ENCODE measurements around the gene TOP2A.
"Not testable (repeated sequence)": the region's sequence is repeated elsewhere in the genome, so short reads cannot be mapped to it uniquely, and the experiment has no call there.

Gene TOP2A

DNA sequence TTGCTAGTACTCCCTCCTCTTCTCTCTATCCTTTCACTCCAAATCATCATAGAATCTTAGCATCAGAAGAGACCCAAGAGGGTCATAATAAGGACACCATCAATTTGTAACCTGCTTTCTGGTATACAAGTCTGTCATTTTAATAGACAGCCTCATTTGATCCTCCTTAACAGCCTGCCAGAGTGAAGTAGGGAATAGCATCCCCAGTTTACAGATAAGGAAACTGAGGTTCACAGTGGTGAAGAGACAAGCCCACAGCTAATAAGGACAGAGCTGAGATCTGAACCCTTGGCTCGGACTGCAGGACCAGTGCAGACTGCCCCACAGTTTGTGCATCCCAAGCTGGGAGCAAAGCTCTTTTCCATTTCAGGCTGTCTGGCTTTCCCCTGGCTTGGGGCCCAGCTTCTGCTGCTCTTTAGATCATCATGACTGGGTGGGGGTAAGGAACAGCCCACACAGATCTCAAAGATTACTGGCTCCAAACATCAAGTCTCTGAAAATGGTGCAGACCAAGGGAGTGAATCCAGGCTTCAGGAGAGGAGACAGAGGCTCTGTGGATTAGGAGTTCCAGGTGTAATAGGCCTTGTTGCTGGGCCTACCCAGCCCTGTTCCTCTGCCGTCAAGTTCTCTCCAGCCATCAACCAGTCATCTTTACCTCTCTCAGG is 15.3 kb upstream of the TOP2A start:
- DNase-seq (ENCODE audit: low read depth, low spot score) = no peak

DNA sequence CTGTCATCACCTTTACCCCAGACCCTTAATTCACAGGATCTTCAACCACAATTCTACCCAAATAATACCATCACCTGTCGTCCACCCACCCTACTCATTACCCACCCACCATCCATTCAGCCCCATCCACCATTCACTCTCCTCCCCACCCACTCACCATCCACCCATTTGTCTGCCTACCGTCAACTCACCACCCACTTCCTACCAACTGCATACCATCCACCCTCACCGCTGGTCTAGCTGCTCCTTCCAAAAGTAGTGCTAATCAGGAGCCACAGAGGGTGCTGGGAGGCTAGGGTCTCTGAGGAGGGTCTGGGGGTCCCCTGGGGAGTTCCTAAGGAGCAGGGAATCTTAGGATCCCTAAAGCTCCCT is 13.5 kb upstream of the TOP2A start:
- no peak for DNase-seq (ENCODE audit: low read depth, low spot score)

DNA sequence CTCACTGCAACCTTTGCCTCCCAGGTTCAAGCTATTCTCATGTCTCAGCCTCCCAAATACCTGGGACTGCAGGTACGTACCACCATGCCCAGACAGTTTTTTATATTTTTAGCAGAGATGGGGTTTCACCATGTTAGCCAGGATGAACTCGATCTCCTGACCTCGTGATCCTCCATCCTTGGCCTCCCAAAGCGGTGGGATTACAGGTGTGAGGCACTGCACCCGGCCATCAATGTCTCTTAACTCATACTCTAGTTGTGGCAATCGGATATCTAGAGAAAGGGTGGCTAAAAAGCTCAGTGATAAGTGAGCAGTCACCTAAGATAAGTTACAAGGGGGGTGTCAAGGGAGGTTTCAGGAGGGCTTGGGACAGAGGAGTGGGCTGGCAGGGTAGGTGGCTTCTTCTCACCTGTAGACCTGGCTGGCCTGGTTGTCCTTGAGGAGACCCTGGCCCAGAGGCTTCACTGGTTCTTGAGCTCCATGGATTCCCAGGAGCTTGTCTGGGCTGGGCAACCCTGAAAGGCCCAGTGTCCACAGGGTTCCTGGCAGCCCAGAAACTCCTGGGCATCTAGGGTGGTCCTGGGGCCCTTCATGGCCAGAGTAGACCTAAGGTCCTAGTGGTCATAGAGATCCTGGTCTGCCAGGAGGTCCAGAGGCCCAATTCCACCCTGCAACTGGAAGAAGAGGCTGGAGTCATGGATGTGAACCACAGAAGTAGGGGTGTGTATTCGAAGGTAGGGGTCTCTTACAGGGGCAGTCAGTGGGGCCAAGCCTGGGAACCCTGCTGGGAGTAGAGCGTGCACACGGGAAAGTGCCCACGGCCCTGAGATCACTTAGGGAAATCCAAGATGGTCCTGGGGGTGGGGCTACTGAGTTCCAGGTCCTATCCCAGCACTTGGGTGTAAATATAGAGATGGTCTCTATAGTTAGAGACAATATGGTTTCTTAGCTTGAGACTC is 12.9 kb upstream of the TOP2A start:
- no peak for DNase-seq (ENCODE audit: low read depth, low spot score)

DNA sequence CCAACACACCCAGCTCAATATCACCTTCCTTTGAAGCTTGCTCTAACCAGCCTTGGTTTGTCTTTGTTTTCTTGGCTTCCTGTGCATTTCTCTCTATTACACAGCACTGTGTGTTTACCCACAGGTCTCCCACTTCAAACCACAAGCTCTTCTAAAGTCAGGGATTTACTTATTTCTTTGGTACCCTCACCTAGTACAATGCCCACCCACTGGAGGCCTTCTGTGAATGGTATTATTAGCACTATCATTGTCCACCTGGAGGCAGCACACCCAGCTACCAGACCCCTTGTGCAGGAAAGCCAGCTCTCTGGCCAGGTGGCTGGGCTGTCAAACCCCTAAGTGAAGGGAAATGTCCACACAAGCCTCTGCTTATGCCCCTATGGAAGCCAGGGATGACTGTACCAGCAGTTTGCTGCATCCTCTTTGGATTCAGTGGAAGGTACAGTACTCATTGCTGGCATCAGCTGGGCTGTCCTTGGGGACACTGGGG is 9.4 kb upstream of the TOP2A start:
- no peak for DNase-seq (ENCODE audit: low read depth, low spot score)

DNA sequence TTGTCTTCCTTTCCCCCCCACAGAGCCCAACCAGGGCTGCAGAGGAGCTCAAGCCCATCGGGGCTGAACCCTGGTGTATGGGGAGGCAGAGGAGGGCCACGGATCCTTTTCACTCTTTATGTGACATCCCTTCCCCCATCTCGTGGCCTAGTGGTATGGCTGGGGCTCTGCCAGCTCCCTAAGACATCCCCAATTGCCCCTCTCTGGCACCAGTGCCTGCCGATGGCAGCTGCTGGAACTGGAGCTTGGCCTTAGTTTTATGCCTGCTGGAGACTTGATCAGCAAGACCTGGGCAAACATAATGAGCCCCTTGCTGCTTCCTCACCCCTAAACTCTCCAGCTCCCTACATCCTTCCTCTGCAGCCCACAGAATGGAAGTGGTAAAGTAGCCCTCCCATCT is 8.0 kb upstream of the TOP2A start:
- no peak for DNase-seq (ENCODE audit: low read depth, low spot score)

DNA sequence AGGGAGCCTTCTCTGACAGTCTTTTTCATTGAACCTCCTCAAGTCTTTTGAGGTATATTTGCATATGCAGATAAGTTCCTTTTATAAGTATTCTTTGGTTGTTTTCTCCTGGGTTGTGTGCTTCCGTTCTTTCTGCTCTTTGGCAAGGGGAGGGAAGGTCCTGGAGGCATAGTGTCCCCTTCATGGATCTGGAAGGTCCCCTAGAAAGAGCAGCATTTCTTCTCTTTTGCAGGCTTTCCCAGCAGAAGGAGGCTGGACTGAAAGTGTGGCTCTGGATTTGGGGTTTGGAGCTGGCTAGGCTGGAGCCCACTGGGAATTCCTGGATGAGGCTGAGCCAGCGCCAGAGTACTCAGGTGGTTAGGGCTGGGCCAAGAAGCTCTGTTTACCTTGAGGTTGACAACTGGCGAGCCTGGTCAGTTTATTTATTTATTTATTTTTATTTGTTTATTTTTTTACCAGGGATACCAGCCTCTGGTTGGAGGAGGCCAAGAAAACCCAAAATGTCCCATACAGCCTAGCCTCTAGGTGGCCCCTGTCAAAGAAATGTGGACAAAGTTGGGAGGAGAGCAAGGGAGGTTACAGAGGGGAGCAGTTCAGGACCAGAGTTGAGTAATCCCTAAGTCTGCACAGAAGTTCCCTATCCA is 5.4 kb upstream of the TOP2A start:
- DNase-seq (ENCODE audit: low read depth, low spot score) = no peak

DNA sequence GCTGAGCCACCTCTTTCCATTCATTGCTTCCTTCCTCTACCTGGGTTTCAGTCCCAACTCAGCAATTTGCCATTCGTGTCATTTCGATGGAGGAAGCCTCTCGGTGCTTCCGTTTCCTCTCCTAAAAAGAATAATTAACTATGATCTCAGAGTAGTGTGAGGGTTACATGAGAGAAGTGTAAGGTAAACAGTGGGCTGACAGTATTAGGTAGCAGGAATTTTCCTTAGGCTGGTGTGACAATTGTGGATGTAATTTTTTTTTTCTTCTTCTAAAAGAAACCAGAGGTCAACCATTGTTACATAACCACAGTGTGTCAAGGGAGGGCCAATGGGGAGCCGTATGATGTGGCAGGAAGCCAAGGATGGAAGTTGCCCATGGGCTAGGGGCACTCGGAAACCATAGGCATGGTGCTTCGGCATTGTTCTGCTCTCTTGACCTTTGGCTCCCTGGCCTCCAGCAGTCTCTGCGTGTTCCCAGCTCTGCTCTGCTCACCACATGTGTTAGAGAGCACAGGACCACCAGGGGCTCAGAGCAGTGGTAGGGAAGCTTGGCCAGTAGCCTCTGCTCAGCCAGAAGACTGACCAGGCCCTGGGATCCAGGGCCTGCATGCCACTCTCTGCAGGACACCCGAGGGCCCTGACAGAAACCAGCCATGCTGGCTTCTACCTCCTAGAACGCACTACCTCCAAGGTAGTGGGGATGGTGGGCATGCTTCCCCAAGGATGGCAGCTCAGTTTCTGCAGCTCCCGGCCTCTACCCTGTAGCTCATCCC is 2.0 kb upstream of the TOP2A start:
- DNase-seq (ENCODE audit: low read depth, low spot score) = no peak

DNA sequence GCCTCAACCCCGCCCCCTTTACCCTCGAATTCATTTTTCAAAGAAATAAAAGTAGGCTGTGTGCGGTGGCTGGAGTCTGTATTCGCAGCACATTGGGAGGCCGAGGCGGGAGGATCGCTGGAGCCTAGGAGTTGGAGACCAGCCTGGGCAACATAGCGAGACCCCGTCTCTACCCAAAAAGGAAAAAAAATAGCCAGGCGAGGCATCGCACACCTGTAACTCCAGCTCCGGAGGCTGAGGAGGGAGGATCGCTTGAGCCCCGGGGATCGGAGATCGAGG is 671 bp upstream of the TOP2A start:
- DNase-seq (ENCODE audit: low read depth, low spot score) = no peak

DNA sequence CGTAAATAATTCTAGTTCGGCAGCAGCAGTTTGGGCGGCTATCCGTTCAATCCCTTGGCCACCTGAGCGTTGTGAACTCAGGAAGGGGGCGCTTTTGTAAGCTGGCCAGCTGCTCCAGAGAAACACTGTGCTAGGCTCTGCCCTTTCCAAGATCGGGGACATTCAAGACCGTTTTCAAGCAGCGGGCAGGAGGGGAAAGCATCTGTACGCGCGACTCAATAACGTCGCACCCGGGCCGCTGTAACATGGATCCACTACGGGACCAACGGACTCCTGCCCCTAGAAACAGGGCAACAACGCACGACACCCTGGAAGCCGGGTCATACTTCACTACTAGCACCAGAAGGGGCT is 463 bp downstream of the TOP2A start:
- no peak for DNase-seq (ENCODE audit: low read depth, low spot score)

DNA sequence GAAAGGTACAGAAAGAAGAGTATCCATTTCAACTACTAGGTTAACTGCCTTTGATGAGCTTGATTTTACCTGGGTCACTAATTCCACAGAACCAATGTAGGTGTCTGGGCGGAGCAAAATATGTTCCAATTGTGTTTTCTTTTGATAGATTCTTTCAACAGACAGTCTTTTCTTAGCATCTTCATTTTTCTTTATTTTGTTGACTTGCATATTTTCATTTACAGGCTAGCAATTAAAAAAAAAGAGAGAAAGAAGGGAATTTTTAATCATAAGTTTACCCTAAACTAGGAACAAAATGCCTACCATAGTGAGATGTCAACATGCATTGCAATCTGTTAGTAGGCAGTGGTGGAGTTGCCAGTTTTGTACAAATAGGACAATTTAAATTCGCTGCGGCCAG is 1.0 kb downstream of the TOP2A start:
- no peak for DNase-seq (ENCODE audit: low read depth, low spot score)

DNA sequence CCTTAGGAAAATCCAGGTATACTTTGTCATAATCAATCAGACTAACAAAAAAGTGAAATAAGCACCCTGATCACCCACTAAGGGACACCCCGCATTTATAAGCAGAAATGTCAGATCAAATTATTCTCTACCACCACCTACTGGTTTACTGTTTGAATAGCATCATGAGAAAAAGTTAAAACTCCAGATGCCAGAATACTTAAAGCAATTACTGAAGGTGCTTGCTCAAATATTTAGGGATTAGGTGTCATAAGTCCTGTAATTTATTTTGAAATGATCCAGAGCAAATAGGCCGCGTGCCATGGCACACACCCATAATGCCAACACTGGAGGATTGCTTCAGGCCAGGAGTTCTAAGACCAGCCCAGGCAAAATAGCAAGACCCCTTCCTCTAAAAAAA is 2.3 kb downstream of the TOP2A start:
- no peak for DNase-seq (ENCODE audit: low read depth, low spot score)

DNA sequence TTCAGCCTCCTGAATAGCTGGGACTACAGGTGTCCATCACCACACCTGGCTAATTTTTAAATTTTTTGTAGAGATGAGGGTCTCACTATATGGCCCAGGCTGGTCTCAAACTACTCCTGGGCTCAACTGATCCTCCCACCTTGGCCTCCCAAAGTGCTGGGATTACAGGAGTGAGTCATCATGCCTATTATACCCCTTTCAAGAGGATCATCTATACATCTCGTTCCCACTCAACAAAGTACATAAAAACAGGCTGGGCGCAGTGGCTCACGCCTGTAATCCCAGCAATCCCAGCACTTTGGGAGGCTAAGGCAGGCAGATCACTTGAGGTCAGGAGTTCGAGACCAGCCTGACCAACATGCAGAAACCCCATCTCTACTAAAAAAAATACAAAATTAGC is 3.4 kb downstream of the TOP2A start:
- DNase-seq (ENCODE audit: low read depth, low spot score) = not testable (repeated sequence)

DNA sequence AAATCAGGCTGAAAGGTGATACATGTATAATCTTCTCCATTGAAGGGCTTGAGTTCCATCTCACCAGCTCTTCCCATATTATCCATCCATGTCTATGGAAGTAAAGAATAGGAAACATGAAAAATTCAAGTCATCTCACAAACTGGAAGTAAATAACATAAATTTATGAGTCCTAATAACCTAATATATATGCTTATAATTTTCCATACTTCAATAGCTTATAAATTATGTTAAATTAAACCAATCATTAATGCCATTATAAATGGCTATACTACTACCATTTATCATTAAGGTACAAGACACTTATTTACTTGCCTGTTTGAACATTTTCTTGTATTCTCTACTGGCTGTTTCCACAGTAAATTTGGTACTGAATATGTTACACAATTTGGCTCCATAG is 4.8 kb downstream of the TOP2A start:
- no peak for DNase-seq (ENCODE audit: low read depth, low spot score)

DNA sequence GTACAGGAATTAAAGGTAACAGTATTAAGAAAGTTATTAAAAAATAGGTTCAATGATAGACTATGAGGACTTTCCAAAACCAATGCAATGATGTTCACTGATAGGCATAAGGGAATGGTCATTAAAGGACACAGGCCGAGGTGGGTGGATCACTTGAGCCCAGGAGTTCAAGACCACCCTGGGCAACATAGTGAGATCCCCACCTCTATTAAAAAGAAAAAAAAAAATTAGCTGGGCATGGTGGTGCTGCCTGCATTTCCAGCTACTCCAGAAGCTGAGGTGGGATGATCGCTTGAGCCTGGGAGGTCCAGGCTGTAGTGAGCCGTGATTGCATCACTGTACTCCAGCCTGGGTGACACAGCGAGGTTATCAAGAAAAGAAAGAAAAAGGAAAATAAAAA is 5.9 kb downstream of the TOP2A start:
- no peak for DNase-seq (ENCODE audit: low read depth, low spot score)

DNA sequence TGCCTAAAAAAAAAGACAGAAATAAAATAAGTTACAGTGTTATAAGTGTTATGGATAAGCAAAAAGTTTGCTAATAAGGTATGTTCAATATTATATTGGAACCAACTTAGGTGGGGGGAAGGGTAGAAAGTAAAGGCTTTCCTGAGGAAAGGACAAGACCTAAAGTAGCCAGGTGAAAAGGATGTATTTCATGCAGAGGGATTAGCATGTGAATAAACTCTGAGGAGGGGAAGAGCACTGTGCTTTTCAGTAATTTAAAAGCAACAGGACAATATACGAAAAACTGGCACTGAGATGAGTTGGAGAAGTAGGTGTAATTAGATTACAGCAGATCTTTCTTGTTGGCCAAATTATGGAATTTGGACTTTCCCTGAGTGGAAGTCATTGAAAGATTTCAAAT is 7.6 kb downstream of the TOP2A start:
- no peak for DNase-seq (ENCODE audit: low read depth, low spot score)

DNA sequence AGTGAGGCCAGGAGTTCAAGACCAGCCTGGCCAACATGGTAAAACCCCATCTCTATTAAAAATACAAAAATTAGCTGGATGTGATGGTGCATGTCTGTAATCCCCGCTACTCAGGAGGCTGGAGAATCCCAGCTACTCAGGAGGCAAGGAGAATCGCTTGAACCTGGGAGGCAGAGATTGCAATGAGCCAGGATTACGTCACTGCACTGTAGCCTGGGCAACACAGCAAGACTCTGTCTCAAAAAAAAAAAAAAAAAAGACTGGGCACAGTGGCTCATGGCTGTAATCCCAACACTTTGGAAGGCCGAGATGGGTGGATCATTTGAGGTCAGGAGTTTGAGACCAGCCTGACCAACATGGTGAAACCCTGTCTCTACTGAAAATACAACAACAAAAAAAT is 8.2 kb downstream of the TOP2A start:
- not testable (repeated sequence) for DNase-seq (ENCODE audit: low read depth, low spot score)

DNA sequence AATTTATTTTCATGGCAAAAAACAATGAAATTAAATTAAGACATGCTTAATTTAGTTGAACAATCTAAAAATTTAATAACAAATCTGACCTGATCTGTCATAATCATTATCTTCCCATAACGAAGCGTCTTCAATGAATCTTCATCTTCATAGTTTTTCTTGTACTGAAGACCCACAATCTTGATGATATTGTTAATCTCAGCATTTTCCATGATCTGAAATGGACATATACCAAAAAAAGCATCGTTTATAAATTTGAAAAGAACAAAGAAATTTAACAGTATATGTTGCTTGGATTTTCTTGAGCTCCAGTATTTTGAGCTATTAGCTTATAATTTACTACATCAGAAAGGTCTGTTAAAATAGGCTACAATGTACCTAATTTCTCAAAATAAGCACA is 10.2 kb downstream of the TOP2A start:
- DNase-seq (ENCODE audit: low read depth, low spot score) = no peak

DNA sequence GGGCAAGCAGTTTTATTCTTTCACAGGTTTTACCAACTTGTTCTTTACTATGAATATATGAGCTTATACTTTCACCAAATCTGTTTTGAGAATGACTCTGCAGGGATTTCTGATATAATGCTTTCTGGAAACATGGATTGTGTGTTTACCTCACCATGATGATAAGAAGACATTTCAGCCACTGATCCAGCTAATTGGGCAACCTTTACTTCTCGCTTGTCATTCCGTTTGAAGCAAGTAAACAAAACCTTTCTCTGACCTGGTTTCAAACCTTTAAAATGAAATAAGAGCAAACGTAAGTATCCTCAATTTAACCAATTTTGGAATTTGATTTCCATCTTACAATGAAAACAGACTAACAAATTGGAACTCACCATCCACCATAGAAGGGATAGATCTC is 13.7 kb downstream of the TOP2A start:
- DNase-seq (ENCODE audit: low read depth, low spot score) = no peak

DNA sequence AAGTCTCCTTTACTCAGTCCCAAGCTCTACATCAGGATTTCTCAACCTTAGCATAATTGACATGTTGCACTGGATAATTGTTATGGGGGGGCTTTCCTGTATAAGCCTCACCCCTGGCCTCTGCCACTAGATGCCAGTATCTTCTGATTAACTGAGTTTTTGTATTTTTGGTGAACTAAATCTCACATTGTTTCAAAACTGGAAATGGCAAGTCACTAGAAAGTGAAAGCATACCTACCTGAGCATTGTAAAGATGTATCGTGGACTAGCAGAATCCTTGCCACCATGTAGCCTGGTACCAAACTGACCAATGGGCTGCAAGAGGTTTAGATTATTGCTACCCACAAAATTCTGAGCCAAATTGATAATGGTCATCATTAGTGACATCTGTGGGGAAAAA is 15.0 kb downstream of the TOP2A start:
- no peak for DNase-seq (ENCODE audit: low read depth, low spot score)

DNA sequence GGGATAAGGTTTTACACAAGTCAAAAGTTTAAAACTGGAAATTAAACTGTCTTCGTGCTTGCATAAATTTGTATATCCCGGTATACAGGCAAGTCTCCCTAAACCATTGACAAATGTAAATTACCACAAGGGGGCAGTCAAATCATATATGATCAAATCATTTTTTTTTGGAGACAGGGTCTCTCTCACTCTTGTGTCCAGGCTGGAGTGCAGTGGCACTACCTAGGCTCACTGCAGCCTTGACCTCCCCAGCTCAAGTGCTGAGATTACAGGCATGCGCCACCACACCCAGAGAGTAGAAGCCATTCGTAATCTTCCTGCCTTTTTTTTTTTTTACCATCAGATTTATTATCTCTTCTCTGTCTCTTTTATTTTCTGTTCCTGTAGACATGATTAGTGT is 18.5 kb downstream of the TOP2A start:
- DNase-seq (ENCODE audit: low read depth, low spot score) = no peak

DNA sequence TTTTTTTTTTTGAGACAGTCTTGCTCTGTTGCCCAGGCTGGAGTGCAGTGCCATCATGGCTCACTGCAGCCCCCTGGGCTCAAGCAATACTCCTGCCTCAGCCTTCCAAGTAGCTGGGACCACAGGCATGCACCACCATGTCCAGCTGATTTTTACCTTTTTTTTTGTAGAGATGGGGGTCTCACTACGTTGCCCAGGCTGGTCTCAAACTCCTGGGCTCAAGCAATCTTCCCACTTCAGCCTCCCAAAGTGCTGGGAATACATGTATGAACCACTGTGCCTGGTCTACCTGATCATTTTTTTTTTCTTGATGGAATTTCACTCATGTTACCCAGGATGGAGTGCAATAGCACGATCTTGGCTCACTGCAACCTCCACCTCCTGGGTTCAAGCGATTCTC is 31.1 kb downstream of the TOP2A start:
- not testable (repeated sequence) for DNase-seq (ENCODE audit: low read depth, low spot score)

DNA sequence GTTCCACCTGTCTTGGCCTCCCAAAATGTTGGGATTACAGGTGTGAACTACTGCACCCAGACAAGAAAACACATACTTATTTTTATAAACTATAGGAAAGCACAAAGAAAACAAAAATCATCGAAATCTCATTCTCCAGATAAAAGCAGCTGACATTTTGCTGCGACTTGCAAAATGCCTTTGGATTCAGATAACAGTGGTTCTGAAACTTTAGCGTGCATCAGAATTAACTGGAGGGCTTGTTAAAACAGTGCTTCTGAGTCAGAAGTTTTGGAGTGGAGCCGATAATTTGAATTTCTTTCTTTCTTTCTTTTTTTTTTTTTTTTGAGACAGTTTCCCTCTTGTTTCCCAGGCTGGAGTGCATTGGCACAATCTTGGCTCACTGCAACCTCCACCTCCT is 35.4 kb downstream of the TOP2A start:
- no peak for DNase-seq (ENCODE audit: low read depth, low spot score)
